Neutrophil (primary cell): ENCODE results near the gene FIBCD1.

ENCODE experiments used
- H3K27ac ChIP-seq: fragments of 200-600 bp; sonication (generic); 2 replicates; pipeline ENCODE4 v1.5.1; 2016; ENCODE audit warnings: mild to moderate bottlenecking, moderate library complexity
- H3K27me3 ChIP-seq: fragments of 200-600 bp; sonication (generic); 2 replicates; pipeline ENCODE4 v1.6.0; 2016; ENCODE audit warnings: mild to moderate bottlenecking
- H3K36me3 ChIP-seq: fragments of 200-600 bp; sonication (generic); 2 replicates; pipeline ENCODE4 v1.5.1; 2017
- H3K4me1 ChIP-seq, 2 experiments: fragments of 200-600 bp in 1 of 2; sonication (generic) in 1 of 2; 1 replicate in 1 of 2; 2 replicates in 1 of 2; pipeline versions ENCODE4 v1.5.1 to v1.6.1; 2013 to 2016; ENCODE audit warnings: low read depth in 1 of 2, low read length in 1 of 2, mild to moderate bottlenecking in 1 of 2, moderate library complexity in 1 of 2; ENCODE audit not compliant: control insufficient read depth in 1 of 2, insufficient read depth in 1 of 2
- H3K4me3 ChIP-seq, 2 experiments: fragments of 200-600 bp in 1 of 2; sonication (generic) in 1 of 2; 1 replicate in 1 of 2; 2 replicates in 1 of 2; pipeline ENCODE4 v1.5.1; 2013 to 2016; ENCODE audit warnings: low read depth in 1 of 2, low read length in 1 of 2, mild to moderate bottlenecking in 1 of 2, moderate library complexity in 1 of 2
- H3K9me3 ChIP-seq: fragments of 200-600 bp; sonication (generic); 2 replicates; pipeline ENCODE4 v1.5.1; 2016
- TF ChIP-seq, protein P1 (sequence below): fragments of 200-600 bp; sonication (generic); IDR thresholded peaks from 2 replicates; pipeline ENCODE4 v1.5.1; 2016; ENCODE audit warnings: antibody characterized with exemption

FIBCD1 gene

GRCh38 chr9:130970052-130970451 is 31.0 kb upstream of the FIBCD1 start:
- Histone ChIP-seq H3K4me1 (no peaks in the 10 kb centered on the region), H3K36me3 (no peaks in the 10 kb centered on the region), H3K4me3 (no peak overlapping the region), H3K27ac (no peak overlapping the region), H3K9me3 (no peaks in the 10 kb centered on the region), H3K27me3 (peaks cover 4% of the 10 kb centered on the region)
- TF ChIP-seq, protein P1, sequence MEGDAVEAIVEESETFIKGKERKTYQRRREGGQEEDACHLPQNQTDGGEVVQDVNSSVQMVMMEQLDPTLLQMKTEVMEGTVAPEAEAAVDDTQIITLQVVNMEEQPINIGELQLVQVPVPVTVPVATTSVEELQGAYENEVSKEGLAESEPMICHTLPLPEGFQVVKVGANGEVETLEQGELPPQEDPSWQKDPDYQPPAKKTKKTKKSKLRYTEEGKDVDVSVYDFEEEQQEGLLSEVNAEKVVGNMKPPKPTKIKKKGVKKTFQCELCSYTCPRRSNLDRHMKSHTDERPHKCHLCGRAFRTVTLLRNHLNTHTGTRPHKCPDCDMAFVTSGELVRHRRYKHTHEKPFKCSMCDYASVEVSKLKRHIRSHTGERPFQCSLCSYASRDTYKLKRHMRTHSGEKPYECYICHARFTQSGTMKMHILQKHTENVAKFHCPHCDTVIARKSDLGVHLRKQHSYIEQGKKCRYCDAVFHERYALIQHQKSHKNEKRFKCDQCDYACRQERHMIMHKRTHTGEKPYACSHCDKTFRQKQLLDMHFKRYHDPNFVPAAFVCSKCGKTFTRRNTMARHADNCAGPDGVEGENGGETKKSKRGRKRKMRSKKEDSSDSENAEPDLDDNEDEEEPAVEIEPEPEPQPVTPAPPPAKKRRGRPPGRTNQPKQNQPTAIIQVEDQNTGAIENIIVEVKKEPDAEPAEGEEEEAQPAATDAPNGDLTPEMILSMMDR = no peak

GRCh38 chr9:130965680-130966079 is 26.6 kb upstream of the FIBCD1 start:
- no peak overlapping the region for H3K27ac ChIP-seq
- no peaks in the 10 kb centered on the region for H3K9me3 ChIP-seq
- TF ChIP-seq, protein P1 = no peak
- no peaks in the 10 kb centered on the region for H3K4me1 ChIP-seq
- no peak overlapping the region for H3K4me3 ChIP-seq
- H3K36me3 ChIP-seq = no peaks in the 10 kb centered on the region
- H3K27me3 ChIP-seq = no peaks in the 10 kb centered on the region

- TF ChIP-seq, protein P1 = no peak
- Histone ChIP-seq H3K36me3 (no peaks in the 10 kb centered on the region), H3K9me3 (no peaks in the 10 kb centered on the region), H3K4me1 (no peaks in the 10 kb centered on the region), H3K4me3 (no peak overlapping the region), H3K27ac (no peak overlapping the region), H3K27me3 (no peaks in the 10 kb centered on the region)
Observed at GRCh38 chr9:130963916-130964315, 24.9 kb upstream of the FIBCD1 start.

- Histone ChIP-seq H3K36me3 (no peaks in the 10 kb centered on the region), H3K27me3 (no peaks in the 10 kb centered on the region), H3K4me1 (no peaks in the 10 kb centered on the region), H3K4me3 (no peak overlapping the region), H3K27ac (no peak overlapping the region), H3K9me3 (no peaks in the 10 kb centered on the region)
- TF ChIP-seq, protein P1 = no peak
Observed at GRCh38 chr9:130963337-130963908, 24.4 kb upstream of the FIBCD1 start.

DNA sequence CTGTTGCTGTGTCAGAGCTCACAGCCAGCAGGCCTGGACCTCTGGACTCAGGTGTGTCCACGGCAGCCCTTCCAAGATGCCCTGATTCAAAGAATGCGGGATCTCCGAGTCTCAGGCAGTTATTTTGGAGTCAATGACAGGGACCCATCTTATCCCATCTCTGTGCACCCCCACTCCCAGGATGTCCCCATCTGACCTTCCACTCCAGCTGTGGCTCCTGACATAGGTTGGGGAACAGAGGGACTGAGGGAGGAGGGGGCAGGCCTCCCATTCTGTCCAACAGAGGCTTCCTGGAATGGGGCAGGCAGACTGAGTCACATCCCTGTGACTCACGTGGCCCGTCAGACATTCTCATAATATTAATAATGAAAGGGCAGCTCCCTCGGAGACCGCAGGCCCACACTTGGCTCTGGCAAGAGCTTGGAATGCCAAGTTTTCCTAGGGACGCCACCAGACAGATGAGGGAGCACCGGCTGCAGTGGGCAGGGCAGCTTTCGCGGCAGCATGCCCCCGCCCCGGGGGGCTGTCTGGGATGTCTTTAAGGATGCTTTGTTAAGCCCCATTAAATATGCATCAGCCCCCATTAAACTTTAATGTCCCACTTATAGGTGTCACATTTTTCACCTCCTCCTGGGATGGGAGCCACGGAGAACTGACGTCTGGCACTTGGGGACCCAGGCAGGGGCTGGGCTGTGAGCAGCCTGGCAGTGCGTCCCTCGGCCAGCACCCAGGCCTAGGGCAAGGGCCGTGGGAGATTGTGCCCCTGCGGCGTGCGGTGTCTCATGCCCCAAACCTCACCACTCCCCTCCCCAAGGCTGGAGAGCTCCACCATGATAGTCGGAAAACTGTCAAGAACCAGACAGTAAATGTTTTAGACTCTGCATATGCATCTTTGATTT is 23.6 kb upstream of the FIBCD1 start:
- no peak overlapping the region for H3K4me3 ChIP-seq
- H3K27me3 ChIP-seq = no peaks in the 10 kb centered on the region
- TF ChIP-seq, protein P1 = no peak
- H3K36me3 ChIP-seq = no peaks in the 10 kb centered on the region
- H3K4me1 ChIP-seq = no peaks in the 10 kb centered on the region
- no peak overlapping the region for H3K27ac ChIP-seq
- H3K9me3 ChIP-seq = no peaks in the 10 kb centered on the region
